CD4-positive, alpha-beta T cell treated with Interleukin-10 for 1 hour (primary cell): ENCODE data around the gene C17orf100.
"Not testable (repeated sequence)": the region's sequence is repeated elsewhere in the genome, so short reads cannot be mapped to it uniquely, and the experiment has no call there.

Experiments used
- DNase-seq: peaks from one replicate; pipeline ENCODE4 v3.0.0-alpha.2; 2020

Gene C17orf100

GRCh38 chr17:6641247-6641863, 10.2 kb upstream of the C17orf100 start:
- peak; percentile 21 for DNase-seq

- no peak for DNase-seq
Observed at GRCh38 chr17:6642592-6642991, 9.0 kb upstream of the C17orf100 start.

GRCh38 chr17:6643451-6644125, 8.0 kb upstream of the C17orf100 start:
- no peak for DNase-seq

- DNase-seq = peak; percentile 34
Observed at GRCh38 chr17:6648181-6648580, 3.4 kb upstream of the C17orf100 start.

- DNase-seq = peak; percentile 49
Observed at GRCh38 chr17:6651919-6652452, 424 bp downstream of the C17orf100 start.

GRCh38 chr17:6654841-6655731, 3.5 kb downstream of the C17orf100 start:
- no peak for DNase-seq

- not testable (repeated sequence) for DNase-seq
Observed at GRCh38 chr17:6655732-6656361, 4.3 kb downstream of the C17orf100 start.

GRCh38 chr17:6656797-6657632, 5.5 kb downstream of the C17orf100 start:
- DNase-seq = peak; percentile 66

- no peak for DNase-seq
Observed at GRCh38 chr17:6657633-6658287, 6.2 kb downstream of the C17orf100 start.

GRCh38 chr17:6658411-6658810, 6.8 kb downstream of the C17orf100 start:
- DNase-seq = not testable (repeated sequence)

GRCh38 chr17:6660101-6660500, 8.5 kb downstream of the C17orf100 start:
- DNase-seq = no peak

GRCh38 chr17:6660805-6661463, 9.4 kb downstream of the C17orf100 start:
- no peak for DNase-seq

GRCh38 chr17:6661464-6661848, 9.9 kb downstream of the C17orf100 start:
- DNase-seq = no peak

GRCh38 chr17:6663200-6663599, 11.6 kb downstream of the C17orf100 start:
- DNase-seq = not testable (repeated sequence)

GRCh38 chr17:6666077-6666521, 14.5 kb downstream of the C17orf100 start:
- peak; percentile 62 for DNase-seq

- DNase-seq = no peak
Observed at GRCh38 chr17:6666557-6666956, 15.0 kb downstream of the C17orf100 start.

GRCh38 chr17:6667516-6667915, 16.0 kb downstream of the C17orf100 start:
- DNase-seq = no peak

GRCh38 chr17:6668219-6668618, 16.7 kb downstream of the C17orf100 start:
- DNase-seq = no peak

- no peak for DNase-seq
Observed at GRCh38 chr17:6668727-6669425, 17.3 kb downstream of the C17orf100 start.
